Glutamatergic neuron (in vitro differentiated cells): ENCODE measurements around the gene SYT1. TPM values are rescaled to one million over a fixed set of nuclear protein-coding genes. Genes with fewer than 3 reads are reported as not detected.

ENCODE experiments used
- DNase-seq: peaks from one replicate; pipeline ENCODE4 v3.0.0; 2022
- H3K27ac Mint-ChIP-seq: one replicate; pipeline ENCODE4 v1.8.0; 2020; ENCODE audit warnings: mild to moderate bottlenecking, mixed read lengths, inconsistent platforms; ENCODE audit not compliant: unreplicated experiment
- H3K27me3 Mint-ChIP-seq: one replicate; pipeline ENCODE4 v1.8.0; 2020; ENCODE audit warnings: mild to moderate bottlenecking, moderate library complexity, mixed read lengths, inconsistent platforms; ENCODE audit not compliant: unreplicated experiment
- H3K36me3 Mint-ChIP-seq: one replicate; pipeline ENCODE4 v1.8.0; 2020; ENCODE audit warnings: mild to moderate bottlenecking, mixed read lengths, inconsistent platforms; ENCODE audit not compliant: unreplicated experiment
- H3K4me1 Mint-ChIP-seq: one replicate; pipeline ENCODE4 v1.8.0; 2020; ENCODE audit warnings: mild to moderate bottlenecking, low read depth, mixed read lengths, inconsistent platforms; ENCODE audit not compliant: unreplicated experiment
- H3K4me3 Mint-ChIP-seq: one replicate; pipeline ENCODE4 v1.8.0; 2020; ENCODE audit warnings: mild to moderate bottlenecking, mixed read lengths, inconsistent platforms; ENCODE audit not compliant: unreplicated experiment
- H3K9me3 Mint-ChIP-seq: one replicate; pipeline ENCODE4 v1.8.0; 2020; ENCODE audit warnings: mild to moderate bottlenecking, moderate library complexity, mixed read lengths, inconsistent platforms; ENCODE audit not compliant: unreplicated experiment
- total RNA-seq: library from RNA; stranded (reverse); fragmentation: NEBNext Ultra II Directional; extraction: Animal tissue kit (Norgen Biotek cat#: 25700); gene quantifications from one replicate; pipeline ENCODE4 v1.2.1, GENCODE V29; 2021; ENCODE audit not compliant: unreplicated experiment
- TF ChIP-seq, protein P1 (sequence below): fragments of 200-600 bp; sonication (generic); IDR thresholded peaks from one replicate; pipeline ENCODE4 v1.5.0; 2021; ENCODE audit not compliant: partially characterized antibody, unreplicated experiment

SYT1 gene
- total RNA-seq, 1 donor from 2014 or later = 155 TPM

DNA sequence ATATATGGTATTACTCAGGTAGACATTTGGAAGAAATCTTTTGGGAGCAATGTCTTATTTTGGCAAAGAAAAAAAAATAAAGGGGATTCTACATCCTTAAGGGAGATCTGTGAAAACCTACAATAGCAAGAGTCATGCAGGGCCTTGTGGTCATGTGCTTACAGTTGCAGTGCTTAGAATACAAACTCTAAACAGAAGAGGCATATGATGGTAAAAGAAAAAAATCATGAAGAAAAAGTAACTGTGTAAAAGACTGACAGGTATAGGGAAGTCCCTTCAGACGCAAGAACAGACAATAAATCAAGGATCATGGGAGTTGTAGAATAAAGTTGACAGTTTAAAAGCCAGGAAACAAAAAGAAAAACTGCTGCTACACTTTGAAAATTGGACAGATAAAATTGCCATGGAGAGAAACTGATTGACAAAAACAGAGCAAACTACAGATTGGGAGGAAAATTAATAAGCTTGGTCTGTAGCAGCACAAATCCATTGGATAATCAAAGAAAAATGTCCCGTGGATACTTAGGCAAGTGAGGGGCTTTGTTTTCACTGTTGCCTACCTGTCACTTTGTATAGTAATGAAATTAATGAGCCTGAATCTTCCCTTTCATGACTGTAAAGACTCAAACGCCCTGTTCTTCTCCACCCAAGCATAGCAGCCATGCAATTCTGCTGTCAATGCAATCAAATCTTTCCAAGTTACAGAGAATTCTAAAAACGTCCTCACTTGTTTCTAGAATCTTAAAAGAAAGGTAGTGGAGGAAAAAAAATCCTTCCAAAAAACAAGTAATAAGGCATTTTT, 402.0 kb downstream of the SYT1 start:
- no peak for DNase-seq
- H3K4me3 Mint-ChIP-seq = no peak overlapping the region
- no peaks in the 10 kb centered on the region for H3K36me3 Mint-ChIP-seq
- TF ChIP-seq, protein P1, sequence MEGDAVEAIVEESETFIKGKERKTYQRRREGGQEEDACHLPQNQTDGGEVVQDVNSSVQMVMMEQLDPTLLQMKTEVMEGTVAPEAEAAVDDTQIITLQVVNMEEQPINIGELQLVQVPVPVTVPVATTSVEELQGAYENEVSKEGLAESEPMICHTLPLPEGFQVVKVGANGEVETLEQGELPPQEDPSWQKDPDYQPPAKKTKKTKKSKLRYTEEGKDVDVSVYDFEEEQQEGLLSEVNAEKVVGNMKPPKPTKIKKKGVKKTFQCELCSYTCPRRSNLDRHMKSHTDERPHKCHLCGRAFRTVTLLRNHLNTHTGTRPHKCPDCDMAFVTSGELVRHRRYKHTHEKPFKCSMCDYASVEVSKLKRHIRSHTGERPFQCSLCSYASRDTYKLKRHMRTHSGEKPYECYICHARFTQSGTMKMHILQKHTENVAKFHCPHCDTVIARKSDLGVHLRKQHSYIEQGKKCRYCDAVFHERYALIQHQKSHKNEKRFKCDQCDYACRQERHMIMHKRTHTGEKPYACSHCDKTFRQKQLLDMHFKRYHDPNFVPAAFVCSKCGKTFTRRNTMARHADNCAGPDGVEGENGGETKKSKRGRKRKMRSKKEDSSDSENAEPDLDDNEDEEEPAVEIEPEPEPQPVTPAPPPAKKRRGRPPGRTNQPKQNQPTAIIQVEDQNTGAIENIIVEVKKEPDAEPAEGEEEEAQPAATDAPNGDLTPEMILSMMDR = no peak
- H3K27me3 Mint-ChIP-seq = no peaks in the 10 kb centered on the region
- peaks cover 1% of the 10 kb centered on the region for H3K9me3 Mint-ChIP-seq
- H3K4me1 Mint-ChIP-seq = no peaks in the 10 kb centered on the region
- H3K27ac Mint-ChIP-seq = no peak overlapping the region

GRCh38 chr12:79267580-79267979, 403.0 kb downstream of the SYT1 start:
- no peak overlapping the region for H3K27ac Mint-ChIP-seq
- no peak for DNase-seq
- no peaks in the 10 kb centered on the region for H3K4me1 Mint-ChIP-seq
- no peak overlapping the region for H3K4me3 Mint-ChIP-seq
- H3K27me3 Mint-ChIP-seq = no peaks in the 10 kb centered on the region
- no peaks in the 10 kb centered on the region for H3K36me3 Mint-ChIP-seq
- TF ChIP-seq, protein P1 = no peak
- peaks cover 4% of the 10 kb centered on the region for H3K9me3 Mint-ChIP-seq

DNA sequence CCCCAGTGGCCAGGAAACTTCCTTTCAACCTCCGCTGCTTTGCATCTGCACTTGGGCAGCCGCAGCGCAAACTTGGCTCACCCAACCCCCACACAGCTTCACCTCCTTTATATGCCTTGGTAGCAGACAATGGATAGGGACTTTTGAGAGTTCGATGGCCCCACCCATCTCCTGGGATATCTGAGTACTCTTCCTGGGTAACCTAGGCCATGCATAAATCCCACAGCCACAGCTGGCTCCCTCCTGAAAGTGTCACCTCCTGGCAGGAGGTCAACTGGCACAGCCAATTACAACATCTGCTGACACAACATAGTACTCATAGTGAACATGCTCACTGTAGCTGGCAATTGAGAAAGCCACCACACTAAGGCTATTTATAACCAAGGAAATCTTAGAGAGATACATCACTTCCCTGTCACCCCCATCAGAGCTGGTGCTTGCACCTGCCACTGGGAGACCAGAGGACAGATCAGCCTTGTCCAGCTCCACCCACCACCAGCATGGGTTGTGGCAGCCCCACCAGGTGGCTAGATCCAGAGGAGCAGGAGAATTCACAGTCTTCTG, 410.0 kb downstream of the SYT1 start:
- TF ChIP-seq, protein P1 = no peak
- Mint-ChIP-seq H3K27ac (no peak overlapping the region), H3K4me1 (no peaks in the 10 kb centered on the region), H3K9me3 (peaks cover 12% of the 10 kb centered on the region), H3K27me3 (peaks cover 6% of the 10 kb centered on the region), H3K4me3 (no peak overlapping the region), H3K36me3 (peaks cover 4% of the 10 kb centered on the region)
- no peak for DNase-seq

DNA sequence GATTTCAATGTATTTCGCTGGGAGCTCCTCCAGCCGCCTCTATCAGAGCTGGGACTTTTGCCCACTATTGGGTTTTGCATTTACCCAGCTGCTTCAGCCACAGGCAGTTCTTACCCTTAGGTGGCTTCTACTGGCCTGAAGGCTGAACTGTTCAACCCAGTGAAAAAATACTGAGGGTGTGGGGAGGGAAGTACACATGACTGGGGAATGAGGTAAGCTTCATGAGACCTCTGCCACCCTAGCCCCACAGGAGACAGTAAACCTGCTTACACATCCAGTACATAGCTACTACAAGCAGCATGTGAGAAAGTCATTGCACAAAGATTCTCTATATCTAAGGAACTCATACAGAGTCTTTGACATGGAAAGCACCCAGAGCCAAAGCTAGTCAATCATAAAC, 411.1 kb downstream of the SYT1 start:
- Mint-ChIP-seq H3K4me1 (no peaks in the 10 kb centered on the region), H3K27ac (no peak overlapping the region), H3K27me3 (peaks cover 6% of the 10 kb centered on the region), H3K9me3 (peaks cover 14% of the 10 kb centered on the region), H3K4me3 (no peak overlapping the region), H3K36me3 (peaks cover 4% of the 10 kb centered on the region)
- no peak for DNase-seq
- TF ChIP-seq, protein P1 = no peak

- no peak for DNase-seq
- Mint-ChIP-seq H3K4me1 (no peaks in the 10 kb centered on the region), H3K27me3 (peaks cover 6% of the 10 kb centered on the region), H3K27ac (no peak overlapping the region), H3K4me3 (no peak overlapping the region), H3K36me3 (no peaks in the 10 kb centered on the region), H3K9me3 (peaks cover 6% of the 10 kb centered on the region)
- TF ChIP-seq, protein P1 = no peak
These were observed 418.8 kb downstream of the SYT1 start for GRCh38 chr12:79283364-79283763.
